K562 (cell line): ENCODE data around the gene NAA10. TPM values are rescaled to one million over a fixed set of nuclear protein-coding genes. Genes with fewer than 3 reads are reported as not detected.

Experiments
- CEBPB ChIP-seq: fragments of 450-650 bp; IDR thresholded peaks from 2 replicates; pipeline ENCODE4 v1.6.1; 2016; ENCODE audit warnings: missing genetic modification characterization, missing compliant biosample characterization
- KDM1A ChIP-seq, 2 experiments: fragments of 450-650 bp; IDR thresholded peaks; 2 replicates each; pipeline ENCODE4 v1.6.1; 2016; ENCODE audit warnings: mild to moderate bottlenecking in 2 of 2
- MYNN ChIP-seq, 2 experiments: sonication (generic); formaldehyde crosslinking in 1 of 2; IDR thresholded peaks; 2 replicates each; pipeline versions ENCODE4 v1.5.0 to v1.6.1; 2016 to 2020; ENCODE audit warnings: antibody characterized with exemption in 1 of 2, missing genetic modification reagents in 1 of 2
- SPI1 ChIP-seq: IDR thresholded peaks from 2 replicates; pipeline ENCODE4 v1.6.1; 2011; ENCODE audit warnings: low read depth, low read length, control low read depth, borderline replicate concordance
- SUPT5H ChIP-seq: fragments of 450-650 bp; IDR thresholded peaks from 2 replicates; pipeline ENCODE4 v1.6.1; 2016
- TAL1 ChIP-seq: fragments of 450-650 bp; IDR thresholded peaks from 2 replicates; pipeline ENCODE4 v1.6.1; 2016; ENCODE audit warnings: mild to moderate bottlenecking
- XRCC4 ChIP-seq: IDR thresholded peaks from one replicate; pipeline ENCODE4 v1.6.1; 2011; ENCODE audit not compliant: insufficient read depth, insufficient read length; ENCODE audit errors: extremely low read depth
- ZBTB40 ChIP-seq, 2 experiments: fragments of 450-650 bp in 1 of 2; sonication (generic) in 1 of 2; formaldehyde crosslinking in 1 of 2; IDR thresholded peaks; 2 replicates each; pipeline versions ENCODE4 v1.7.1 to v1.9.0; 2016 to 2022; ENCODE audit warnings: inconsistent platforms in 1 of 2, mild to moderate bottlenecking in 1 of 2, missing genetic modification reagents in 1 of 2
- ZNF12 ChIP-seq: sonication (generic); formaldehyde crosslinking; IDR thresholded peaks from 2 replicates; pipeline ENCODE4 v1.4.0; 2020; ENCODE audit warnings: mild to moderate bottlenecking, missing genetic modification reagents
- ZNF696 ChIP-seq: fragments of 250-450 bp; sonication (Bioruptor Pico); conservative IDR thresholded peaks from 2 replicates; pipeline ENCODE4 v1.4.0; 2020; ENCODE audit warnings: mild to moderate bottlenecking, moderate library complexity
- ZNF77 ChIP-seq: fragments of 250-450 bp; sonication (Bioruptor Pico); IDR thresholded peaks from 2 replicates; pipeline ENCODE4 v1.5.0; 2020
- polyA plus RNA-seq, 8 experiments: library from polyadenylated mRNA; depleted of rRNA in 4 of 8; stranded (reverse) in 5 of 8; unstranded in 3 of 8; fragments of >200 nt; fragmentation: Nextera tagmentation in 2 of 8; fragmentation: Illumina TruSeq in 1 of 8; extraction: Ambion mirVana in 2 of 8; extraction: Trizol in 1 of 8; gene quantifications; 2 replicates each; pipeline versions ENCODE4 v1.2.1 to v1.2.3, GENCODE V29; 2011 to 2014; ENCODE audit warnings: inconsistent platforms in 1 of 8, missing spikeins in 1 of 8
- total RNA-seq, 7 experiments: library from RNA; depleted of rRNA in 6 of 7; stranded (reverse); fragments of >200 nt in 6 of 7; fragmentation: Illumina TruSeq in 2 of 7; extraction: Trizol in 2 of 7; gene quantifications; 2 replicates each; pipeline versions ENCODE4 v1.2.1 to v1.2.3, GENCODE V29; 2011 to 2021; ENCODE audit warnings: low replicate concordance in 1 of 7
- TF ChIP-seq, protein P1 (sequence below): sonication (generic); formaldehyde crosslinking; IDR thresholded peaks from 2 replicates; pipeline ENCODE4 v1.9.0; 2022; ENCODE audit warnings: mild to moderate bottlenecking, missing genetic modification reagents
- TF ChIP-seq, protein P2 (sequence below): fragments of 450-650 bp; IDR thresholded peaks from 2 replicates; pipeline ENCODE4 v1.6.1; 2017; ENCODE audit warnings: antibody characterized with exemption
- TF ChIP-seq, protein P3 (sequence below): IDR thresholded peaks from 3 replicates; pipeline ENCODE4 v1.6.1; 2011; ENCODE audit warnings: borderline replicate concordance, mild to moderate bottlenecking; ENCODE audit not compliant: insufficient read length, insufficient read depth

NAA10 gene
- total and polyA plus RNA-seq, 9 of the 15 experiments (the other 6 are each of a cell fraction or from before 2014, with no cell fraction given): 11.1 to 250 (median 134) TPM

DNA sequence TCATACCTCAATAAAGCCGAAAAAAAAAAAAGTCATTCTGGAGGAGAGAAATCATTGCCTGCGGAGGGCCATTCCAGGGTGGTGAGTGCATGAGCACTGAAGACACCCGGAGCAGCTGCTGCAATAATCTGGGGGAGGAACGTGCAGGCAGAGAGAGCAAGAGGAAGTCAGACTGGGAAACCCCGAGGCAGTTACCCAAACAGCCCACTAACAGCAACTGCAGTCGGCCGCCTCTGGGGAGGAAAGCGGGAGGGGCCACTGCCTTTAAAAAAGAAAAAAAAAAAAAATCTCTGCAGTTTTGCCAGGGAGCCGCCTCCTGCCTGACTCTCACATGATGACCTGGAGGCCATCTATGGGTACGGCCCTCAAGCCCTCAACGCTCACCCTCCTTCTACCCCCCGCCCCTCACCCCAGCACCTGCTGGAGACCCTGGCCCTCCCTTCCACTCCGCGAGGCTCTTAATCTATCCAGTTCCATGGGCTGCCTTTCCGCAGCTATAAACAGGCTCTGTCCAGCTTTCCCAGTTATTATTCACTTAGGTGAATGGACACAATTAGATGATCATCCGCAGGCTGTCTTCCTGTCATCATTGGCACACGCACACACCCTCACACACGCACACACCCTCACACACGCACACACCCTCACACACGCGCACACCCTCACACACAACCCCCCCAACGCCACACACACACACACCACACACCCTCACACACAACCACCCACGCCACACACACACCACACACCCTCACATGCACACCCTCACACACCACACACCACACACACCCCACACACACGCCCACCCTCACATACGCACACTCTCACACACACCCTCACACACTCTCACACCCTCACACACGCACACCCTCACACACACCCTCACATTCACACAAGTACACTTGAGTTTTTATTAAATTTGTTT is 33.7 kb downstream of the NAA10 start (continued):
- TF ChIP-seq, protein P1, sequence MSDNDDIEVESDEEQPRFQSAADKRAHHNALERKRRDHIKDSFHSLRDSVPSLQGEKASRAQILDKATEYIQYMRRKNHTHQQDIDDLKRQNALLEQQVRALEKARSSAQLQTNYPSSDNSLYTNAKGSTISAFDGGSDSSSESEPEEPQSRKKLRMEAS: peak; percentile 16; the same call in 1 of the 2 replicates
- TF ChIP-seq, protein P2, sequence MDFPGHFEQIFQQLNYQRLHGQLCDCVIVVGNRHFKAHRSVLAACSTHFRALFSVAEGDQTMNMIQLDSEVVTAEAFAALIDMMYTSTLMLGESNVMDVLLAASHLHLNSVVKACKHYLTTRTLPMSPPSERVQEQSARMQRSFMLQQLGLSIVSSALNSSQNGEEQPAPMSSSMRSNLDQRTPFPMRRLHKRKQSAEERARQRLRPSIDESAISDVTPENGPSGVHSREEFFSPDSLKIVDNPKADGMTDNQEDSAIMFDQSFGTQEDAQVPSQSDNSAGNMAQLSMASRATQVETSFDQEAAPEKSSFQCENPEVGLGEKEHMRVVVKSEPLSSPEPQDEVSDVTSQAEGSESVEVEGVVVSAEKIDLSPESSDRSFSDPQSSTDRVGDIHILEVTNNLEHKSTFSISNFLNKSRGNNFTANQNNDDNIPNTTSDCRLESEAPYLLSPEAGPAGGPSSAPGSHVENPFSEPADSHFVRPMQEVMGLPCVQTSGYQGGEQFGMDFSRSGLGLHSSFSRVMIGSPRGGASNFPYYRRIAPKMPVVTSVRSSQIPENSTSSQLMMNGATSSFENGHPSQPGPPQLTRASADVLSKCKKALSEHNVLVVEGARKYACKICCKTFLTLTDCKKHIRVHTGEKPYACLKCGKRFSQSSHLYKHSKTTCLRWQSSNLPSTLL: 0 out of 2 replicates have a peak, but pooled peaks have one; percentile 27
- TF ChIP-seq ZBTB40 (IDR thresholded peaks at IDR 0.05) (peak; percentile 62), ZBTB40 (CRISPR knock-in tag; IDR thresholded peaks at IDR 0.05) (no peak), XRCC4 (no peak), KDM1A (IDR thresholded peaks at IDR 0.05) (peak in 1 of 2 experiments; percentile 45; a peak in 2 of 4 replicates), ZNF77 (CRISPR knock-in tag) (no peak), ZNF12 (CRISPR knock-in tag) (no peak), MYNN (IDR thresholded peaks at IDR 0.05) (peak; percentile 33; the same call in 1 of the 2 replicates), MYNN (CRISPR knock-in tag; IDR thresholded peaks at IDR 0.05) (no peak), SUPT5H (0 out of 2 replicates have a peak, but pooled peaks have one; percentile 21), ZNF696 (no peak), SPI1 (peak; percentile 86), CEBPB (tag) (peak; percentile 59; the same call in 1 of the 2 replicates), TAL1 (peak; percentile 41)
- TF ChIP-seq, protein P3, sequence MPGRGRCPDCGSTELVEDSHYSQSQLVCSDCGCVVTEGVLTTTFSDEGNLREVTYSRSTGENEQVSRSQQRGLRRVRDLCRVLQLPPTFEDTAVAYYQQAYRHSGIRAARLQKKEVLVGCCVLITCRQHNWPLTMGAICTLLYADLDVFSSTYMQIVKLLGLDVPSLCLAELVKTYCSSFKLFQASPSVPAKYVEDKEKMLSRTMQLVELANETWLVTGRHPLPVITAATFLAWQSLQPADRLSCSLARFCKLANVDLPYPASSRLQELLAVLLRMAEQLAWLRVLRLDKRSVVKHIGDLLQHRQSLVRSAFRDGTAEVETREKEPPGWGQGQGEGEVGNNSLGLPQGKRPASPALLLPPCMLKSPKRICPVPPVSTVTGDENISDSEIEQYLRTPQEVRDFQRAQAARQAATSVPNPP: no peak
